ENCODE data around the gene FBXO41.

DNA sequence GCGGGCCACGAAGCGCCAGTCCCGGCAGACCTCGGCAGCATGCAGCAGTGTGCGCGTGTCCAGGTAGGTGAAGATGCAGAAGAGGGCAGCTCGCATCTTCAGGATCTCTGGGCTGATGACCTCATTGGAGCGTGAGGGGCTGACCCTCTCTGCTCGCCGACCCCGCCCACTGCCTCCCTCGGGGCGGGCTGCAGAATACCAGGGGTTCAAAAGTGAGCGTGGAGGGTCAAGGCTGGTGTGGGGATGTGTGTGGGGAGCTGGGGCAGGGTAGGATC lies 20.0 kb downstream of the FBXO41 start:
- no peak for TF ChIP-seq EZH2phosphoT487 (IDR thresholded peaks at IDR 0.05; ENCODE audit: insufficient read depth, low read depth)
- no peak for TF ChIP-seq EZH2 (IDR thresholded peaks at IDR 0.05; ENCODE audit: insufficient read depth, poor library complexity, severe bottlenecking)
